Omental fat pad (tissue), 4 donors: ENCODE measurements around the gene ISYNA1. TPM values are rescaled to one million over a fixed set of nuclear protein-coding genes. Genes with fewer than 3 reads are reported as not detected.

Source experiments
- ATAC-seq: fragments of 150-250 bp; one replicate; pipeline ENCODE4 v1.9.1; 2016; ENCODE audit warnings: mild to moderate bottlenecking, moderate library complexity; ENCODE audit not compliant: low FRiP score
- DNase-seq: peaks from one replicate; pipeline ENCODE4 v3.0.0-alpha.2; 2019; ENCODE audit warnings: low spot score
- total RNA-seq, 4 donors: library from RNA; depleted of rRNA; stranded (reverse); fragments of >200 nt; gene quantifications; one replicate each; pipeline ENCODE4 v1.1.0, GENCODE V29; 2016
- TF ChIP-seq, protein P1 (sequence below), 3 donors: fragments of 450-650 bp; IDR thresholded peaks; one replicate each; pipeline ENCODE4 v1.5.1; 2016 to 2017; ENCODE audit warnings: antibody characterized with exemption in 3 of 3, mild to moderate bottlenecking in 3 of 3, moderate library complexity in 2 of 3

Gene ISYNA1
- 10 to 100 TPM; 20.0 to 36.7 (median 29.8) TPM for total RNA-seq

DNA sequence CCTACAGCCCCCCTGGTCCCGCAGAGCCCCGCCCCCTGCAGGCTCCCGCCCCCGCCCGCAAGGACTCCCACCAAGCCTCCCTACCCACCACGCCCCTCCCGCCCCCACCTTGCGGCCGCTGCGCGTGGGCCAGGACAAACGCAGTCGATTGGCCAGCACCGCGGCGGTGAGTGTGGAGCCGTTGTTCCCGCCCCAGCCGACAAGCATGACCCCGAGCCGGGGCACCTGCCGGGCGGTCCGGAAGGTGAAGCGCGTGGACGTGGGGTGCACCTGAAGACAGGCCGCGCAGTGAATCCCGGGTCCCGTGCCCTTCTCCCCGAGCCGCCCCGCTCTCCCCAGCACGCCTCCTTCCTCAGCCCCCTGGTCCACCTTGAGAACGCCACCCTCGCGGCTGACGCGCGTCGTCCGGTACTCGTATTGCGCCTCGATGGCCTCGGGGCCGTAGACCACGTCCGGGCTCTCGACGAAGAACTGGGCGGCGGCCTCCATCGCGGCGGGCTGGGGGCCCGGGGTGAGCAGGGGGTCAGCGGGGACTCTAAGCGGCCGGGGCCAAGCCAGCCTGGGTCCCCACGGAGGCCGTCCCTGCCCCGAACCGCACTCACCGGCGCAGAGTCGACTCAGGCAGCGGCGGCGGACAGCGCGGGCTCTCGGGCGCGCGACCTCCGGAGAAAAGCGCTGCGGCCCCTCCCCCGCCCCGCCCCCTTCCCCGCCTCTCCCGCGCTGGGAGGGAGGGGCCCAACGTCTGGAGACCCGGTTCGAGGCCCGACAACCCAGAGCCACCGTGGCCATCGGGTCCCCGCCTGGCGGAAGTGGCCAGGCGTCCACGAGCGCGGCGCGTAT lies at the start of gene ISYNA1:
TSS of gene ISYNA1 (minus strand) at position 643 of the 840 bp plus-strand sequence. CDS start at position 489, 154 bp downstream.
- DNase-seq = no peak
- ATAC-seq = peak; percentile 11
- TF ChIP-seq, protein P1, sequence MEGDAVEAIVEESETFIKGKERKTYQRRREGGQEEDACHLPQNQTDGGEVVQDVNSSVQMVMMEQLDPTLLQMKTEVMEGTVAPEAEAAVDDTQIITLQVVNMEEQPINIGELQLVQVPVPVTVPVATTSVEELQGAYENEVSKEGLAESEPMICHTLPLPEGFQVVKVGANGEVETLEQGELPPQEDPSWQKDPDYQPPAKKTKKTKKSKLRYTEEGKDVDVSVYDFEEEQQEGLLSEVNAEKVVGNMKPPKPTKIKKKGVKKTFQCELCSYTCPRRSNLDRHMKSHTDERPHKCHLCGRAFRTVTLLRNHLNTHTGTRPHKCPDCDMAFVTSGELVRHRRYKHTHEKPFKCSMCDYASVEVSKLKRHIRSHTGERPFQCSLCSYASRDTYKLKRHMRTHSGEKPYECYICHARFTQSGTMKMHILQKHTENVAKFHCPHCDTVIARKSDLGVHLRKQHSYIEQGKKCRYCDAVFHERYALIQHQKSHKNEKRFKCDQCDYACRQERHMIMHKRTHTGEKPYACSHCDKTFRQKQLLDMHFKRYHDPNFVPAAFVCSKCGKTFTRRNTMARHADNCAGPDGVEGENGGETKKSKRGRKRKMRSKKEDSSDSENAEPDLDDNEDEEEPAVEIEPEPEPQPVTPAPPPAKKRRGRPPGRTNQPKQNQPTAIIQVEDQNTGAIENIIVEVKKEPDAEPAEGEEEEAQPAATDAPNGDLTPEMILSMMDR (IDR thresholded peaks at IDR 0.05) = no peak

DNA sequence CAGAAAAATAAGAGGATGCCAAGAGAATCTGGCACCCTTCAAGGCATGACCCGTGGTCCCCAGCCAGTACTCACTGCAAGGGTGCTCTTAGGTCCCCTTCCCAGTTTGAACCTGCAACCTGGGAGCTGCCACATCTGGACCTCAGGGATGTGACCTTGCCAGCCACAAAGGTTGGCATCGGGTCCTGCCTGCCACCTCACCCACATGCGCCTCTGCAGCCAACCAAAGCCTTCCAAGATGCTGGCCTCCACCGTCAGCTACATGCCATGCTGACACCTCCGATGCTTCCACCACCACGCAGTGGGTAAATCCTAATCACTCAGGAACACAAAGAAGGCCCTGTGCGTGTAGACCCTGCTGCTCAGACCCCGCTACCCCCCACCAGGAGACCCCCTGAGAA lies 48.8 kb upstream of the ISYNA1 start:
- TF ChIP-seq, protein P1 (IDR thresholded peaks at IDR 0.05) = no peak
- ATAC-seq (no peak), DNase-seq (no peak)

- no peak for ATAC-seq
- no peak for DNase-seq
These were observed 47.1 kb upstream of the ISYNA1 start for GRCh38 chr19:18484992-18485391.

DNA sequence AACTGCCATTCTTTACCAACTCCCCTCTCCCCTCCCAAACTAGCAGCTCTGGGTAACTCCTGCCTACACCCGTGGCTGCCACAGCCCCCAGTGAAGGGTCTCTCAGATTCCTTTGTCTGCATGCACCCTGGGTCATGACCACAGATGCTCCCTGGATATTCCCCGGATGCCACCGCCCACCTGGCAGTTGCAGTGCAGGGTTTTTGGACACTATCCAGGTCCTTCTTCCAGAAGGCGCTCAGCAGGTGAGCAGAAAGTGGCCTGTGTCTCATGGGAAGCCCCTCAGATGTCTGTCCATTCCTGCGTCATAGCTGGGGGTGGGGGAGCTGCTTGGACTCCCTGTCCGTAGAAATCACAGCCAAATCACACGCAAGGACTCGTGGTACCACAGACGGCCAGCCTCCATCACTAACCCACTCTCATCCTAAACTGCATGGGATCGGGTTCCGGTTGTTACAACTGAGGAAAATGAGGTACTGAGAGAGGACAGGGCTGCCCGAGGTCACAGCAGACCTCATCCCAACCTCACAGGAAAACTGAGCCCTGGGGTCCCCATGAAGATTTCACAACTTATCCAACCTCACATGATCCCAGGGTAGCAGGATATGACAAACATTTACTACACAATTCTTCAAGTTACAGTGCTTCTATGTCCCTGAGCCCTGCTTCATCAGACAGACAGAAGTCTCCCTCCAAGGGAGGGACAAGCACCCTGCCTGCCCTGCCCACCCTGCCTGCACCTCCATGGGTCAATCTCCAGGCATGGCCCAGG lies 45.4 kb upstream of the ISYNA1 start:
- TF ChIP-seq, protein P1 (IDR thresholded peaks at IDR 0.05) = no peak
- ATAC-seq = no peak
- DNase-seq = no peak

More at GRCh38 chr19:18484992-18485391, 47.1 kb upstream of the ISYNA1 start:
- TF ChIP-seq, protein P1 (IDR thresholded peaks at IDR 0.05) = no peak

- no peak for ATAC-seq
- TF ChIP-seq, protein P1 (IDR thresholded peaks at IDR 0.05) = no peak
- DNase-seq = no peak
These were observed 43.7 kb upstream of the ISYNA1 start for GRCh38 chr19:18481505-18482222.

DNA sequence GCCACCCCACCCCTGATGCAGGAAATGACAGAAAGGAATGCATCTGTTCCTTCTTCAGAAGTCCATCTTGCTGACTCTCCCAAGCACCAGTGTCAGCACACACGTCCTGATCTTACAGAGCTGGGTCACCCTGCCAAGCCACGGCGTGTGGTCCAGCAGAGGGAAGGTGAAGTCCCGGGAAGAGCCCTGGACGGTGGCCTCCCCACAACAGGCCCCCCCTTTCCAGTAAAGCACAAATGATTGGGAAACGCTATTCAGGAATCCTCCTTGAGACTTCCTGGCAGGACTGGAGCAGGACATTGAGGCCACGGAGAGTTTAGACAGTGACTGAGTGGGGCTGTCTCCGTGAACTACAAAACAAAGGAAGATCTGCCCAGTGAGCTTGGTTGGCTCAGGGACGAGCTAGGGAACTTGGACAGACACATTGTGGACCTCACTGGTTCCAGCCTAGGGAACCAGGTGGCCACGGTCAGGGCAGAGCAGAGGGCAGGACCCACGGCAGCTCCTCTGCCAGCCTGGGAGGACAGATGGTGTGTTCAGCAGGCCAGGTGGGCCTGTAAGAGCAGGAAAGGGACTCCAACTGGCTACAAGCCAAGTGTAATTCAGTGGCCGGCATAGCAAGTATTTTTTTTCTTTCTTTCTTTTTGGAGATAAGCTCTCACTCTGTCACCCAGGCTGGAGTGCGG lies 42.2 kb upstream of the ISYNA1 start:
- TF ChIP-seq, protein P1 (IDR thresholded peaks at IDR 0.05) = no peak
- ATAC-seq (peak; percentile 63), DNase-seq (no peak)
